Colonic mucosa (tissue), 4 donors: Measurements from ENCODE around the gene KCNK10. TPM values are rescaled to one million over a fixed set of nuclear protein-coding genes. Genes with fewer than 3 reads are reported as not detected.

ENCODE experiments used
- DNase-seq: peaks from one replicate; pipeline ENCODE4 v3.0.0-alpha.2; 2020
- H3K27ac ChIP-seq: fragments of 200-600 bp; one replicate; pipeline ENCODE4 v1.8.0; 2021
- H3K27me3 ChIP-seq: fragments of 200-600 bp; one replicate; pipeline ENCODE4 v1.8.0; 2021
- H3K36me3 ChIP-seq: fragments of 200-600 bp; one replicate; pipeline ENCODE4 v1.8.0; 2021
- H3K4me1 ChIP-seq: fragments of 200-600 bp; one replicate; pipeline ENCODE4 v1.8.0; 2021; ENCODE audit warnings: mild to moderate bottlenecking
- H3K4me3 ChIP-seq: fragments of 200-600 bp; one replicate; pipeline ENCODE4 v1.8.0; 2021
- H3K9ac ChIP-seq, 2 donors: one replicate each; pipeline ENCODE4 v1.7.0; 2013; ENCODE audit warnings: control low read depth in 2 of 2, low read depth in 2 of 2, low read length in 2 of 2
- H3K9me3 ChIP-seq: fragments of 200-600 bp; one replicate; pipeline ENCODE4 v1.8.0; 2021
- CTCF ChIP-seq: fragments of 200-600 bp; IDR thresholded peaks from one replicate; pipeline ENCODE4 v1.8.0; 2022; ENCODE audit warnings: antibody characterized with exemption, mild to moderate bottlenecking
- intact Hi-C: fragments of 100-400 bp; cut with DNase I; formaldehyde crosslinking; loops from one replicate; pipeline ENCODE4 v1.14.1; 2022
- total RNA-seq, 2 donors: library from RNA; stranded (reverse); fragmentation: NEBNext Ultra II Directional in 1 of 2; extraction: Animal tissue kit (Norgen Biotek cat#: 25700) in 1 of 2; gene quantifications; one replicate each; pipeline ENCODE4 v1.2.1, GENCODE V29; 2021
- donor health status: healthy.
- donor health status: DM: no; HTN: no; CAD: no.
- donor health status: DM: no; HTN: no; CAD: no.

The KCNK10 gene
- total RNA-seq, 2 donors from 2014 or later = 0.74 to 2.1 TPM

- no peaks in the 10 kb centered on the region for H3K27me3 ChIP-seq
- H3K4me3 ChIP-seq = no peak overlapping the region
- intact Hi-C loops = no loop called here
- TF ChIP-seq CTCF = no peak
- peak; percentile 34 for DNase-seq
- no peak overlapping the region for H3K27ac ChIP-seq
- no peaks in the 10 kb centered on the region for H3K9me3 ChIP-seq
- H3K4me1 ChIP-seq = no peaks in the 10 kb centered on the region
- H3K9ac ChIP-seq = no peak overlapping the region
- no peaks in the 10 kb centered on the region for H3K36me3 ChIP-seq
Observed at GRCh38 chr14:88202286-88202685, 120.8 kb downstream of the KCNK10 start.

- DNase-seq = no peak
- H3K9me3 ChIP-seq = no peaks in the 10 kb centered on the region
- no peak for TF ChIP-seq CTCF
- H3K4me3 ChIP-seq = no peak overlapping the region
- intact Hi-C loops = no loop called here
- no peak overlapping the region for H3K9ac ChIP-seq
- H3K36me3 ChIP-seq = no peaks in the 10 kb centered on the region
- H3K27me3 ChIP-seq = no peaks in the 10 kb centered on the region
- H3K4me1 ChIP-seq = no peaks in the 10 kb centered on the region
- H3K27ac ChIP-seq = no peak overlapping the region
Observed at GRCh38 chr14:88201851-88202250, 121.2 kb downstream of the KCNK10 start.

- Histone ChIP-seq H3K27ac (no peak overlapping the region), H3K4me3 (no peak overlapping the region), H3K9ac (no peak overlapping the region), H3K4me1 (no peaks in the 10 kb centered on the region), H3K36me3 (no peaks in the 10 kb centered on the region), H3K9me3 (no peaks in the 10 kb centered on the region), H3K27me3 (no peaks in the 10 kb centered on the region)
- no peak for DNase-seq
- no peak for TF ChIP-seq CTCF
- intact Hi-C loops = no loop called here
Observed at GRCh38 chr14:88199882-88200281, 123.2 kb downstream of the KCNK10 start.

GRCh38 chr14:88198446-88198845 lies 124.6 kb downstream of the KCNK10 start:
- intact Hi-C loops = no loop called here
- Histone ChIP-seq H3K27me3 (no peaks in the 10 kb centered on the region), H3K9me3 (no peaks in the 10 kb centered on the region), H3K4me3 (no peak overlapping the region), H3K27ac (no peak overlapping the region), H3K9ac (no peak overlapping the region), H3K36me3 (no peaks in the 10 kb centered on the region), H3K4me1 (no peaks in the 10 kb centered on the region)
- no peak for TF ChIP-seq CTCF
- no peak for DNase-seq

GRCh38 chr14:88196925-88197324 lies 126.1 kb downstream of the KCNK10 start:
- H3K27me3 ChIP-seq = no peaks in the 10 kb centered on the region
- no peaks in the 10 kb centered on the region for H3K9me3 ChIP-seq
- H3K27ac ChIP-seq = no peak overlapping the region
- H3K4me1 ChIP-seq = no peaks in the 10 kb centered on the region
- no peak for DNase-seq
- intact Hi-C loops = no loop called here
- H3K36me3 ChIP-seq = no peaks in the 10 kb centered on the region
- H3K4me3 ChIP-seq = no peak overlapping the region
- TF ChIP-seq CTCF = no peak
- no peak overlapping the region for H3K9ac ChIP-seq
